Stimulated activated naive CD8-positive, alpha-beta T cell treated with anti-CD3 and anti-CD28 coated beads, Interleukin-15, amount 100 ng/mL, for 72 hours (primary cell): Measurements from ENCODE around the gene TMEM190.

Experiments used
- ATAC-seq: fragments of 150-1000 bp; cut with Tn5 transposase; 2 replicates; pipeline ENCODE4 v1.10.0; 2021; ENCODE audit warnings: mild to moderate bottlenecking, moderate library complexity
- DNase-seq, 2 donors: peaks; one replicate each; pipeline ENCODE4 v3.0.0; 2021 to 2022
- H3K27ac Mint-ChIP-seq, 2 donors: one replicate each; pipeline ENCODE4 v1.8.0; 2022; ENCODE audit warnings: mild to moderate bottlenecking in 2 of 2, mixed read lengths in 2 of 2, moderate library complexity in 2 of 2
- H3K27me3 Mint-ChIP-seq: one replicate; pipeline ENCODE4 v1.8.0; 2022; ENCODE audit warnings: mixed read lengths
- H3K4me1 Mint-ChIP-seq: one replicate; pipeline ENCODE4 v1.8.0; 2022; ENCODE audit warnings: mild to moderate bottlenecking, mixed read lengths
- H3K4me3 Mint-ChIP-seq, 2 donors: one replicate each; pipeline ENCODE4 v1.8.0; 2022; ENCODE audit warnings: mild to moderate bottlenecking in 2 of 2, mixed read lengths in 2 of 2, moderate library complexity in 1 of 2
- H3K9me3 Mint-ChIP-seq, 2 donors: one replicate each; pipeline ENCODE4 v1.8.0; 2022; ENCODE audit warnings: mixed read lengths in 2 of 2

The TMEM190 gene

DNA sequence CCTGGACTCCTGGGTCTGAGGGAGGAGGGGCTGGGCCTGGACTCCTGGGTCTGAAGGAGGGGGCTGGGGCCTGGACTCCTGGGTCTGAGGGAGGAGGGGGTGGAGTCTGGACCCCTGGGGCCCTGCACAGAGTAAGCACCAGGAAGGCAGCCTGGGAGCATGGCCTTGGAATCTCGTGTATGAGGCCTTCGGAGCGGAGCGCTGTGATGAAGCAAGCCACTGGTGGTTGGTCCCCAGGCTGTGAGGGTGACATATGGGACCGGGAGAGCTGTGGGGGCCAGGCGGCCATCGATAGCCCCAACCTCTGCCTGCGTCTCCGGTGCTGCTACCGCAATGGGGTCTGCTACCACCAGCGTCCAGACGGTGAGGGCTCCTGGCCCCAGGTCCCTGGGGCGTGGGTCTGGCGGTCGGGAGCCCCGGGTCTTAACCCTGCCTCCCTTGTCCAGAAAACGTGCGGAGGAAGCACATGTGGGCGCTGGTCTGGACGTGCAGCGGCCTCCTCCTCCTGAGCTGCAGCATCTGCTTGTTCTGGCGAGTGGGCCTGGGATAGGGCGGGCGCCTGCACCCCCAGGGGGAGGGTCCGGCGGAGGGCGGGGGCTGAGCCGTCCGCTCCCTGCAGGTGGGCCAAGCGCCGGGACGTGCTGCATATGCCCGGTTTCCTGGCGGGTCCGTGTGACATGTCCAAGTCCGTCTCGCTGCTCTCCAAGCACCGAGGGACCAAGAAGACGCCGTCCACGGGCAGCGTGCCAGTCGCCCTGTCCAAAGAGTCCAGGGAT, 918 bp downstream of the TMEM190 start:
- Mint-ChIP-seq H3K4me3 (no peak overlapping the region), H3K4me1 (peaks cover 37% of the 10 kb centered on the region), H3K27ac (no peak overlapping the region), H3K9me3 (peaks cover 0 to 4% of the 10 kb centered on the region in 2 donors), H3K27me3 (peaks cover 35% of the 10 kb centered on the region)
- DNase-seq, result no peak
- ATAC-seq, result no peak

DNA sequence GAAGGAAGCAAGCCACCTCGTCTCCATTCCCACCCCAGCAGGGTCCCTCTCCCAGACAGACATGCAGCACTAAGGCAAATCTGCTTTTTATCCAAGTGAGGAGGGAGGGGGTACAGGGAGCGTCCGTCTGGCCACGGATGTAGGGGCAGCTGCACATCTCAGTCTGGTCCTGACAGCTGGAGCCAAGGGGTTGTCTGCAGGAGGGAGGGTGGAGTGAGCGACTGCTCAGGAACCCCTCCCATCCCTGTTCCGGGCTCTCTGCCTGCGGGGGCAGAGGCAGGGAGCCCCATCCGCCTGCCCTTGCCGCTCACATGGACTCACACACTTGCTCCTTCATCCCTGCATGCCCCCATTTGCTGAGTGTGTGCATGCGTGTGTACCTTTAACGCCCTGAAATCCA, 2.5 kb downstream of the TMEM190 start:
- Mint-ChIP-seq H3K27ac (no peak overlapping the region), H3K4me1 (peaks cover 32% of the 10 kb centered on the region), H3K9me3 (peaks cover 0 to 4% of the 10 kb centered on the region in 2 donors), H3K4me3 (no peak overlapping the region), H3K27me3 (peaks cover 19% of the 10 kb centered on the region)
- no peak for DNase-seq
- no peak for ATAC-seq

DNA sequence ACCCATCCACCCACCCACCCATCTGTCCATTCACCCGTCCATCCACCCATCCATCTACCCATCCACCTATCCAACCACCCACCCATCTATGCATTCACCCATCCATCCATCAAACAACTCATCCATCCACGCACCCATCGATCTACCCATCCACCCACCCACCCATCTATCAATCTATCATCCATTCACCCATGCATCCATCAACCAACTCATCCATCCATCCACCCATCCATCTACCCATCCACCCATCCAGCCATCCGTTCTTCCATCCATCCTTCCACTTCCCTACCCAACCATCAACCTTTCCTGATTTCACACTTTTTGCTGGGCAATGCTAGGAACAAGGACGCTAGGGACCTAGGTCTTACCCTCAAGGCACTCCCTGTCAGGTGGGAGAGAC, 5.4 kb downstream of the TMEM190 start:
- peaks cover 0 to 4% of the 10 kb centered on the region in 2 donors for H3K9me3 Mint-ChIP-seq
- peak overlapping the region; percentile 41 to 98 for H3K4me3 Mint-ChIP-seq
- H3K27me3 Mint-ChIP-seq, result no peaks in the 10 kb centered on the region
- DNase-seq (no peak), ATAC-seq (no peak)
- peaks cover 43% of the 10 kb centered on the region for H3K4me1 Mint-ChIP-seq
- peak overlapping the region in 1 of 2 donors; percentile 45 for H3K27ac Mint-ChIP-seq

DNA sequence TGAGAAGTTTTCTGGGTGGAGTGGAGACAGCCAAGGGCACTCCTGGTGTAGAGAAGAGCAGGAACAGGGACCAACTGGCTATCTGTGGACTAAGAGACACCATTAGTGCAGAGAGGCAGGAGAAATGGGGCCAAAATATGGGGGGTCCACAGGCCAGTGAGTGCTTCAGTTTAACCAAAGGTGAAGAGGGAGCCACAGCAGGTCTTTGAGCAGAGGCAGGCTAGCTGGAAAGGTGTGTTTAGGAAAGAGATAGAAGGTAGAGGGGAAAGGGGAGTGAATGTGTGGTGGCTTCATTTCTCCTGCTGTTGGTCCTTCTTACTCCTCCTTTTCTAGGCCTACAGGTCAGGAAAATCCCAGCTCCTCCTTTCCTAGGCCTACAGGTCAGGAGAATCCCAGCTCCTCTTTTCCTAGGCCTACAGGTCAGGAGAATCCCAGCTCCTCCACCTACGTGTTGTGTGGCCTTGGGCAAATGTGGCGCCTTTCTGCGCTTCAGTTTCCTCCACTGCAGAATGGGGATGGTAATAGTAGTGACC, 6.0 kb downstream of the TMEM190 start:
- no peak for DNase-seq
- H3K9me3 Mint-ChIP-seq, result peaks cover 0 to 4% of the 10 kb centered on the region in 2 donors
- no peaks in the 10 kb centered on the region for H3K27me3 Mint-ChIP-seq
- H3K4me1 Mint-ChIP-seq, result peaks cover 49% of the 10 kb centered on the region
- no peak for ATAC-seq
- peak overlapping the region in 1 of 2 donors; percentile 98 for H3K27ac Mint-ChIP-seq
- peak overlapping the region; percentile 95 to 98 for H3K4me3 Mint-ChIP-seq

DNA sequence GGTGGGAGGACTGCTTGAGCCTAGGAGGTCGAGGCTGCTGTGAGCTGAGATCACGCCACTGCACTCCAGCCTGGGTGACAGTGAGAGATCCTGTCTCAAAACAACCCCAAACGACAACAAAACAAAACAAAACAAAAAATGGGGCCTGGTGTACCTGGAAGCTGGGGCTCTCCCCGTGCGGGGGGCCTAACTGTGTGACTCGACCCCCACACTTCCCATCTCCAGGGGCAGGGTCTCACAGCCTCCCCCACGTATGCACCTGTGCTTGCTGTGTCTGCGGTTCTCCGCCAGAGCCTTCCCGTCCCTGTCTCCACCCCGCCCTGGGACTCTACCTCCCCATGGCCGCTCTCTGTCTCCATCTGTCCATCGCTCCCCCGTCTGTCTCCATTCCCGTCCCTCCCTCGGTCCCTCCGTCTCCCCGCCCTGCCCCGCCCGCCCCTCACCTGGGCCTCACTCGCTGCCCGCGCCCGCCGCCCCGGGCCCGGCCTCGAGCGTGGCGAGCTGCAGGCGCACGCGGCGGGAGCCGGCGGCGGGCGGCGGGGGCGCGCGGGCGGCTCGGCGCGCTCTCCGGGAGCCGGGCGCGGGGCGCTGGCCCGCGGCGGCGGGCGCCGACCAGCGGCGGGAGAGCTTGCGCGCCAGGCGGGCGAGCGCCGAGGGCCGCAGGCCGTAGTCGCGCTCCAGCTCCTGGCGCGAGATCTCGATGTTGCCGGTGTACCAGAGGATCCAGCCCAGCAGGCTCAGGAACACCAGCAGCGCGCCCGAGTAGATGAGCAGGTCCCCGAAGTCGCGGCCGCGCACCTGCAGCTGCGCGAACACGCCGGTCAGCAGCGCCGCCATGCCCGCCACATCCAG, 6.9 kb downstream of the TMEM190 start:
- peak; percentile 48 for ATAC-seq
- Mint-ChIP-seq H3K27me3 (no peaks in the 10 kb centered on the region), H3K4me3 (peak overlapping the region; percentile 95 to 98), H3K9me3 (peaks cover 0 to 4% of the 10 kb centered on the region in 2 donors), H3K4me1 (peaks cover 58% of the 10 kb centered on the region), H3K27ac (peak overlapping the region; percentile 95 to 98)
- peak; percentile 70 to 72 for DNase-seq

DNA sequence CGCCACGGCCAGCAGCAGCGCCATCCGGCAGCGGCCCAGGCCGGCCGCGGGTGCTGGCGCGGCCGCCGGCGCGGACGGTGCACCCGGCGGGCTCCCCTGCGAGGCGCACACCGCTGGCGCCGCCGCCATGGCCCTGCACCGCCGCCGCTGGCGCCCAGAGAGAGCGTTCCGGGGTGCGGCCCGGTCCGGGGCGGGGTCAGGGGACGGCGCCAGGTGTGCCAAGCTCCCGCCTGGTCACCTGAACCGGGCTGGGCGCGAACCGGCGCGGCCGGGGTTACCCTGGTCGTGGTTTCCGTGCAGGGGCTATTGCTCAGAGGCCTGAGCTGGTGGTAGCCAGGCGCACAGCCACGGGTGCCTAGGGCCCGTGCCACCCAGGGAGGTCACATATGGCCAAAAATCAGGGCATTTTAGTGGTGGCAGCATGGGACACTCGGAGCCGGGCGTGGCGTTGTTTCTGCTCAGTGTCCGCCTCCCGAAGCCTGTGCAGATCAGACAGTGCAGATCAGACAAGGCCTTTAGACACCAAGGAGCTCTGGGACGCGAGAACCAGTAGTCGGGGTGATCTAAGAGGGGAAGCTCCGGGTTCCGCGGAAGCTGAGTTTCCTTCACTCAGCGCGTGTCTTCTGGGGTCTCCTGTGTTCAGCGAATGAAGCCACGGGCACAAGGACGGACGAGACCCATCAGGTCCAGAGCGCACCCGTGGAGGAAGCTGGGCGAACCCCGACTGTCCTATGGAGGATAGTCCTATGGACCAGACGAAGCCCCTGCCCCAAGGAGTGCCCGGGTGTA, 7.7 kb downstream of the TMEM190 start, which contains the start of gene TMEM238:
Gene TMEM238 (minus strand): TSS at position 162 of the 789 bp plus-strand sequence. CDS start 33 bp downstream, at position 129.
- peak; percentile 41 to 55 for DNase-seq

DNA sequence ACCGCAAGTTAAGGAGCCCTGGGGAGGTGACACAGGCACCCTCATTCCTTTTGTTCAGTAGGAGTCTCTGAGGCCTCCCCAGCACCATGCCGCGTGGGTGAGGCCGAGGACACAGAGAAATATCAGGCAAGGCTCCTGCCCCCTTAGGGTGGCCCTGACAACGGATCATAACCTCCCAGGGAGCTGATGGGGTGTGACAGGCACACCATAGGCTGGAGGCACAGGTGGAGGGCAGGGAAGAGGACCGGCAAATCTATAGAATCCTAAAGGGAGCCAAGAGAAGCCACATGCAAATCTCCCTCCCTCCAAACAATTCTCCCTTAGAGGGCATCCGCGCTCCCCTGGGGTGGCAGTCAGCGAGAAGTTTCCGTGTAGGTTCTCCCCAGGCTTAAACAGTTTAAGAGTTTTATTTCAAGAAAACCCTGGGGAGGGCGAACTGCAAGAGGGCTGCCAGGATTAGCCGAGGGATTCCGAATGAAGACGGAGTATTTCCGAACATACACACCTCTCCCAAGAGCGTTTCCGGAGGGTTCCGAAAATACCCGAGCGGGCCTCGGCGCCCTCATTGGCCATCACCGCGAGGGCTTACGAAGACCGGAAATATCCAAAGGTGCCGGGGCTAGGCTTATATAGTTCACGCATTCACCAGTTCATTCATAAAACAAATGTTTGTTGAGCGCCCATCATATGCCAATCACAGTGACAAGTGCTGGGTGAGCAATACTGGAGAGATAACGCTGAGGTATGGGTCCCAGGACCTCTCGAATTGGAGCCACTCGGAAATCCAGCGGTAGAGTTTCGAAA, 8.5 kb downstream of the TMEM190 start:
- Mint-ChIP-seq H3K27me3 (no peaks in the 10 kb centered on the region), H3K4me1 (peaks cover 74% of the 10 kb centered on the region), H3K9me3 (peaks cover 0 to 4% of the 10 kb centered on the region in 2 donors), H3K27ac (peak overlapping the region; percentile 99), H3K4me3 (peak overlapping the region; percentile 93 to 98)
- ATAC-seq (peak; percentile 84), DNase-seq (peak; percentile 95)

More for the DNA sequence above, 7.7 kb downstream of the TMEM190 start, which contains the start of gene TMEM238:
- Mint-ChIP-seq H3K9me3 (peaks cover 0 to 4% of the 10 kb centered on the region in 2 donors), H3K27me3 (no peaks in the 10 kb centered on the region), H3K27ac (peak within 1 kb of the TSS; percentile 99), H3K4me1 (peaks cover 66% of the 10 kb centered on the region), H3K4me3 (peak within 1 kb of the TSS; percentile 95 to 98)
- ATAC-seq, result peak; percentile 16

DNA sequence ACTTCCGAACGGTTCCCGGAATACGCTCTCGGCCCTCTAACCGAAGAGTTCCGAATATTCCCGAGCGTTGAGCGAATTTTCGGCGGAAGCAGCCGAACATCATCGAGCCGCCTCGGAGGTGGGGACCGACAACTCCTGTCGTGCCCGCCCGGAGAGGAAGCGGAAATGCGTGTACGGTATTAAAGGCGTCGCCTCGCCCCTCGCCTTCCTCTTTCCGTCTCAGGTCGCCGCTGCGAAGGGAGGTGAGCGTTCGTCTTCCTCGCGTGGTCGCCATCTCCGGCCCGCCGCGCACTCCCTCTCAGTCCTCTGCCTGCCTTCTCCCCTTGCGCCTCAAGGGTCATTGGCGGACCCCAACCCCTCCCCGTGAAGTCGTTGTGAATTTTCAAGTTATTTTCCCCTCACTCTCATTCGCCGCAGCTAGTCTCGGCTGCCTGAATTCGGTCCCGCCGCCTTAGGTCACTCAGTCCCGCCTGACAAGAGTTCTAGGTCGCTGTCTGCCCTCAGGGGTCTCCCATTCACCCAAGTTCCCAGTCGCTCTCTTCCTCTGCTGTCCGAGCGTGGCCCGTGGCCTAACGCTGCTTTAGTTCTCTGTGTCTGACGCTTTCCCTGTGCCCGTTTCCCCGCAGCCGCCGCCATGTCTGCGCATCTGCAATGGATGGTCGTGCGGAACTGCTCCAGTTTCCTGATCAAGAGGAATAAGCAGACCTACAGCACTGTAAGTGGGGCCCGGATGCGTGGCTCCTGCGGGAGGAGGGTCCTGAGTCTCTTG, 9.3 kb downstream of the TMEM190 start, which contains the start of gene RPL28:
Gene RPL28 (plus strand): TSS at position 209 of the 769 bp plus-strand sequence. CDS start 426 bp downstream, at position 635.
- peak; percentile 79 for ATAC-seq
- DNase-seq, result peak; percentile 99
- Mint-ChIP-seq H3K27me3 (no peaks in the 10 kb centered on the region), H3K27ac (peak within 1 kb of the TSS; percentile 99), H3K4me3 (peak within 1 kb of the TSS; percentile 93 to 98), H3K9me3 (peaks cover 0 to 4% of the 10 kb centered on the region in 2 donors), H3K4me1 (peaks cover 82% of the 10 kb centered on the region)

DNA sequence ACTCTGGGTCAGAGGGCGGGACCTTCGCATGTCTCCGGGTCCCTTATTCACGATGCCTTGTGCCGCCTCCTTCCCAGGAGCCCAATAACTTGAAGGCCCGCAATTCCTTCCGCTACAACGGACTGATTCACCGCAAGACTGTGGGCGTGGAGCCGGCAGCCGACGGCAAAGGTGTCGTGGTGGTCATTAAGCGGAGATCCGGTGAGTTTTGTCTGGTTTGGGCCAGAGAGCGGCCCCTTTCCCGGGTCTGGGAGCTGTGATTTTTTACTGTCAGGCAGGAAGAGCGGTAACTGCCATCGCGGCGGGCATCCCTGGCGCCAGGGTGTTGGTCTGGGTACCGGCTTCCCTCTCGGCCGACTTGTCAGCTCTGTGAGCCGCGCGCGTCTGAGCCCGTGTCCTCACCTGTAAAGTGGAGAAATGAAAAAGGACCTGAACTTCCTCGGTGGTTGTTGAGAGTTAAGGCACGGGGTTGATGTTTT, 9.9 kb downstream of the TMEM190 start:
- no peaks in the 10 kb centered on the region for H3K27me3 Mint-ChIP-seq
- H3K27ac Mint-ChIP-seq, result peak overlapping the region; percentile 99
- DNase-seq (no peak), ATAC-seq (no peak)
- peaks cover 0 to 4% of the 10 kb centered on the region in 2 donors for H3K9me3 Mint-ChIP-seq
- peak overlapping the region; percentile 93 to 98 for H3K4me3 Mint-ChIP-seq
- peaks cover 80% of the 10 kb centered on the region for H3K4me1 Mint-ChIP-seq

DNA sequence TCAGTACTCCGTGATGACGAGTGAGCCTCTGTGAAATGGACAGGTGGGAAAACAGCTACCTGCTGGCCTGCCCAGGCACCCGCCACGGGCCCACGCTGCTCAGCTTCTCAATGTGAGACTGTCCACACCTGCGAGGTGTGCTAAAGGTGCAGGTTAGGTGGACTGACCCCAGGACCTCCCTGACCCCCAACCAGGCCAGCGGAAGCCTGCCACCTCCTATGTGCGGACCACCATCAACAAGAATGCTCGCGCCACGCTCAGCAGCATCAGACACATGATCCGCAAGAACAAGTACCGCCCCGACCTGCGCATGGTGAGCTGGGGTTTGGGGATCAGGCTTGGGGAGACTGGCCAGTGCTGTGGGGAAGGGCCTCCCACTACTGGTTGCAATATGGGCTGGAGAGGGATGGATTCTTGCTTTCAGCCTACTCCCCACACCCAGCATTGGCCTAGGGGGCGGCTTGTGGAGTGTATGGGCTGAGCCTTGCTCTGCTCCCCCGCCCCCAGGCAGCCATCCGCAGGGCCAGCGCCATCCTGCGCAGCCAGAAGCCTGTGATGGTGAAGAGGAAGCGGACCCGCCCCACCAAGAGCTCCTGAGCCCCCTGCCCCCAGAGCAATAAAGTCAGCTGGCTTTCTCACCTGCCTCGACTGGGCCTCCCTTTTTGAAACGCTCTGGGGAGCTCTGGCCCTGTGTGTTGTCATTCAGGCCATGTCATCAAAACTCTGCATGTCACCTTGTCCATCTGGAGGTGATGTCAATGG, 11.3 kb downstream of the TMEM190 start:
- H3K4me1 Mint-ChIP-seq, result peaks cover 69% of the 10 kb centered on the region
- peak overlapping the region; percentile 93 to 98 for H3K4me3 Mint-ChIP-seq
- no peaks in the 10 kb centered on the region for H3K27me3 Mint-ChIP-seq

DNA sequence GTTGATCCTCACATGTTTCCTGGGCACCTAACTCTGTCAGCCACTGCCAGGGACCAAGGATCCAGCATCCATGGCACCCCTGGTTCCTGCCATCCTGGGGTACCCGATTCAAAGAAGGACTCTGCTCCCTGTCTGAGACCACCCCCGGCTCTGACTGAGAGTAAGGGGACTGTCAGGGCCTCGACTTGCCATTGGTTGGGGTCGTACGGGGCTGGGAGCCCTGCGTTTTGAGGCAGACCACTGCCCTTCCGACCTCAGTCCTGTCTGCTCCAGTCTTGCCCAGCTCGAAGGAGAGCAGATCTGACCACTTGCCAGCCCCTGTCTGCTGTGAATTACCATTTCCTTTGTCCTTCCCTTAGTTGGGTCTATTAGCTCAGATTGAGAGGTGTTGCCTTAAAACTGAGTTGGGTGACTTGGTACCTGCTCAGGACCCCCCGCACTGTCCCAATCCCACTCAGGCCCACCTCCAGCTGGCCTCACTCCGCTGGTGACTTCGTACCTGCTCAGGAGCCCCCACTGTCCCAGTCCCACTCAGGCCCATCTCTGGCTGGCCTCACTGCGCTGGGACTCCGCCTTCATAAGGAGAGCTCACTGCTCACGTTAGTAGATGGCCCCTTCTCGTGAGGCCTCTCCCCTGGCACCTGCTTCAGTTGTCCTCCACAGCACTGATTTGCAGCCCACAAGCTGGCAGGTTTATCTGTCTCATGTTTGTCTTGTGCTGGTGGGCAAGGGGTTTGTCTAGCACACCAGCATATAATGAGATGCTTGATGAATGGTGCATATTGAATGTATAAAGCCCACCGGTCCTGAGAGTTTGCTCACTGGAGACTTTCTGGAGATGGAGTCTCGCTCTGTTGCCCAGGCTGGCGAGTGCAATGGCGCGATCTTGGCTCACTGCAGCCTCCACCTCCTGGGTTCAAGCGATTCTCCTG, 13.0 kb downstream of the TMEM190 start:
- Mint-ChIP-seq H3K9me3 (no peaks in the 10 kb centered on the region), H3K4me1 (peaks cover 66% of the 10 kb centered on the region), H3K27me3 (no peaks in the 10 kb centered on the region), H3K4me3 (peak overlapping the region; percentile 23 to 68), H3K27ac (peak overlapping the region; percentile 58 to 83)
- ATAC-seq (no peak), DNase-seq (no peak)

More for the DNA sequence above, 11.3 kb downstream of the TMEM190 start:
- Mint-ChIP-seq H3K27ac (peak overlapping the region; percentile 76 to 79), H3K9me3 (no peaks in the 10 kb centered on the region)
- ATAC-seq, result no peak
- DNase-seq, result no peak

DNA sequence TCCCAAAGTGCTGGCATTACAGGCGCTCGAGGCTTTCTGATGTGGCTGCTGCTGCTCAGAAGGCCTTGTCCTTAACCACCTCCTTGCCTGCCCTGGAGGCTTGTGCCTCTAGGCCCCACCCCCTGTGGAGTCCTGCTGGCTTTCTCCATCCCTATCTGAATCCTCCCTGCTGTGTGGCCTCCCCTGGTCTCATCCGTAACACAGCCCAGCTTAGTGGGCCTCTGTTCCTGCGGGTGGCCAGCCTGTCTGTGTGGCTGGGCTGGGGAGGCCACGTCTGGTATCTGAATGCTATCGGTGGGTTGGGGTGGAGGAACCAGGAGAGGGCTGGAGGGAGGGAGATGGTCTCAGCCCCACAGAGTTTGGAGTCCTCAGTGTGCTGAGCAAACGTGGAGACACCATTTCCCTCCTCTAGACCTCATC, 13.8 kb downstream of the TMEM190 start:
- Mint-ChIP-seq H3K9me3 (no peaks in the 10 kb centered on the region), H3K4me3 (no peak overlapping the region), H3K27ac (peak overlapping the region; percentile 83 to 88), H3K27me3 (no peaks in the 10 kb centered on the region), H3K4me1 (peaks cover 62% of the 10 kb centered on the region)
- no peak for DNase-seq
- no peak for ATAC-seq
